DMS153 (cell line): ENCODE data around the gene GADD45GIP1.

ENCODE experiments used
- DNase-seq: peaks from one replicate; lab custom pipeline; 2025; lab: John Stamatoyannopoulos, UW

Gene GADD45GIP1

GRCh38 chr19:12907166-12907565 lies 49.9 kb downstream of the GADD45GIP1 start:
- no peak for DNase-seq
